HepG2 (cell line): Measurements from ENCODE around the gene TBC1D22A. TPM values are rescaled to one million over a fixed set of nuclear protein-coding genes. Genes with fewer than 3 reads are reported as not detected.

Experiments
- ATAC-seq: fragments of 200-7000 bp; cut with Tn5 transposase; 3 replicates; pipeline ENCODE4 v1.9.1; 2020; ENCODE audit warnings: mild to moderate bottlenecking, moderate library complexity
- BruUV-seq: library from RNA; stranded (reverse); fragments of 400-500 nt; replicated peaks from 2 replicates; lab custom pipeline; 2021; lab: Mats Ljungman, UMichigan
- CTCF ChIA-PET: fragments of 300-600 bp; formaldehyde crosslinking; extraction: SDS; loops from one replicate; lab custom pipeline; 2021; ENCODE audit warnings: low total read pairs, inconsistent platforms, low intra/inter-chr PET ratio; lab: Yijun Ruan, JAX
- POLR2A ChIA-PET: fragments of 350-600 bp; sonication (Branson Sonifier 250); formaldehyde crosslinking; loops from one replicate; lab custom pipeline; 2020; ENCODE audit warnings: antibody characterized with exemption, inconsistent platforms; lab: Yijun Ruan, JAX
- DNase-seq: peaks from one replicate; pipeline ENCODE4 v3.0.0-alpha.2; 2015; ENCODE audit warnings: low spot score
- FAIRE-seq: peaks from 3 replicates; lab custom pipeline; 2011; peaks lifted over from hg19 to GRCh38; lab: Jason Lieb, UNC
- H2AFZ ChIP-seq: one replicate; pipeline ENCODE4 v1.6.1; 2011; ENCODE audit warnings: low read length, inconsistent platforms
- H3K27ac ChIP-seq: fragments of 300-600 bp; 3 replicates; pipeline ENCODE4 v1.8.0; 2011; ENCODE audit warnings: mixed run types, mild to moderate bottlenecking, mixed read lengths, low read length, inconsistent platforms; ENCODE audit not compliant: insufficient read depth; ENCODE audit errors: extremely low read length
- H3K27me3 ChIP-seq, 2 experiments: fragments of 200-600 bp in 1 of 2; 2 replicates in 1 of 2; 3 replicates in 1 of 2; pipeline versions ENCODE4 v1.6.0 to v1.8.0; 2011; ENCODE audit warnings: low read length in 2 of 2, mild to moderate bottlenecking in 2 of 2, moderate library complexity in 2 of 2, inconsistent platforms in 1 of 2; ENCODE audit not compliant: insufficient read depth in 2 of 2, control insufficient read depth in 1 of 2
- H3K36me3 ChIP-seq, 2 experiments: fragments of 200-600 bp in 1 of 2; replicated peaks in 1 of 2; 2 replicates in 1 of 2; 3 replicates in 1 of 2; pipeline versions ENCODE4 v1.5.1 to v1.8.0; 2011; ENCODE audit warnings: low read length in 2 of 2, inconsistent platforms in 1 of 2; ENCODE audit not compliant: insufficient read depth in 2 of 2, control insufficient read depth in 1 of 2
- H3K4me1 ChIP-seq: 2 replicates; pipeline ENCODE4 v1.5.1; 2012; ENCODE audit warnings: low read length, inconsistent platforms; ENCODE audit not compliant: insufficient read depth
- H3K4me2 ChIP-seq: 2 replicates; pipeline ENCODE4 v1.6.0; 2011; ENCODE audit warnings: low read depth, low read length, inconsistent platforms
- H3K4me3 ChIP-seq, 3 experiments: fragments of 200-600 bp in 1 of 3; sonication (generic), shearing (Covaris generic) in 1 of 3; replicated peaks in 1 of 3; 2 replicates each; pipeline ENCODE4 v1.5.1; 2011 to 2016; ENCODE audit warnings: low read length in 3 of 3, inconsistent platforms in 2 of 3, low read depth in 2 of 3, mild to moderate bottlenecking in 2 of 3, control low read depth in 1 of 3, mixed read lengths in 1 of 3; ENCODE audit not compliant: insufficient read depth in 1 of 3
- H3K79me2 ChIP-seq: one replicate; pipeline ENCODE4 v1.6.1; 2011; ENCODE audit warnings: low read length, inconsistent platforms; ENCODE audit not compliant: insufficient read depth
- H3K9ac ChIP-seq: 2 replicates; pipeline ENCODE4 v1.6.0; 2011; ENCODE audit warnings: mild to moderate bottlenecking, low read depth, low read length, inconsistent platforms; ENCODE audit not compliant: insufficient read depth
- H3K9me3 ChIP-seq: 2 replicates; pipeline ENCODE4 v1.5.1; 2012; ENCODE audit warnings: mild to moderate bottlenecking, low read length
- H4K20me1 ChIP-seq: 2 replicates; pipeline ENCODE4 v1.6.0; 2011; ENCODE audit warnings: inconsistent platforms, mild to moderate bottlenecking, low read length, moderate library complexity; ENCODE audit not compliant: insufficient read depth
- AGO1 ChIP-seq: fragments of 200-400 bp; formaldehyde crosslinking; IDR thresholded peaks from 2 replicates; pipeline ENCODE4 v1.6.1; 2017; ENCODE audit warnings: mild to moderate bottlenecking, low read depth, low read length, moderate library complexity; ENCODE audit not compliant: poor library complexity, severe bottlenecking
- CSRNP2 ChIP-seq: sonication (generic); formaldehyde crosslinking; conservative IDR thresholded peaks from 2 replicates; pipeline ENCODE4 v1.8.0; 2022; ENCODE audit warnings: low read depth, missing genetic modification reagents
- GABPA ChIP-seq, 2 experiments: IDR thresholded peaks; 2 replicates each; pipeline ENCODE4 v1.6.1; 2011 to 2016; ENCODE audit warnings: low read depth in 2 of 2, low read length in 1 of 2, missing biosample characterization in 1 of 2, missing genetic modification characterization in 1 of 2
- GMEB1 ChIP-seq: sonication (generic); formaldehyde crosslinking; IDR thresholded peaks from 2 replicates; pipeline ENCODE4 v1.5.1; 2020; ENCODE audit warnings: missing genetic modification reagents, mild to moderate bottlenecking, borderline replicate concordance
- RAD51 ChIP-seq: fragments of 450-650 bp; IDR thresholded peaks from 2 replicates; pipeline ENCODE4 v1.6.1; 2016; ENCODE audit warnings: borderline replicate concordance
- SMAD9 ChIP-seq: sonication (generic); formaldehyde crosslinking; IDR thresholded peaks from 2 replicates; pipeline ENCODE4 v1.5.1; 2020; ENCODE audit warnings: mild to moderate bottlenecking, missing genetic modification reagents
- XBP1 ChIP-seq: sonication (generic); formaldehyde crosslinking; IDR thresholded peaks from 2 replicates; pipeline ENCODE4 v1.5.0; 2020; ENCODE audit warnings: missing genetic modification reagents
- ZBTB39 ChIP-seq: sonication (generic); formaldehyde crosslinking; IDR thresholded peaks from 2 replicates; pipeline ENCODE4 v1.5.0; 2020; ENCODE audit warnings: missing genetic modification reagents
- ZNF318 ChIP-seq: sonication (generic); formaldehyde crosslinking; IDR thresholded peaks from 2 replicates; pipeline ENCODE4 v1.4.0; 2020; ENCODE audit warnings: mild to moderate bottlenecking, missing genetic modification reagents
- WGBS: methylation state at CpG from one replicate; pipeline ENCODE4 v1.1.6; 2017; ENCODE audit warnings: low lambda C conversion rate; 5-methylcytosine and 5-hydroxymethylcytosine counted together
- in situ Hi-C: cut with HindIII; loops from 2 replicates; pipeline ENCODE4 v1.10.0; 2017; ENCODE audit warnings: low pct_unique_long_range_greater_than_20kb; ENCODE audit not compliant: extremely low pct_ligation_motif_present
- intact Hi-C: fragments of 100-400 bp; cut with micrococcal nuclease; formaldehyde crosslinking; loops from one replicate; pipeline ENCODE4 v1.10.0; 2022; ENCODE audit not compliant: unreplicated experiment
- polyA plus RNA-seq, 8 experiments: library from polyadenylated mRNA; depleted of rRNA in 3 of 8; stranded (reverse) in 7 of 8; unstranded in 1 of 8; fragments of >200 nt; fragmentation: Illumina TruSeq in 4 of 8; extraction: Trizol in 4 of 8; gene quantifications; 2 replicates each; pipeline versions ENCODE4 v1.2.1 to v1.2.3, GENCODE V29; 2011 to 2016; ENCODE audit warnings: low read depth in 4 of 8, missing spikeins in 1 of 8, mixed read lengths in 1 of 8; ENCODE audit not compliant: insufficient read depth in 1 of 8
- total RNA-seq, 5 experiments: library from RNA; depleted of rRNA; stranded (reverse); fragments of >200 nt; fragmentation: Illumina TruSeq; extraction: Trizol; gene quantifications; 2 replicates each; pipeline ENCODE4 v1.2.3, GENCODE V29; 2016; ENCODE audit warnings: low read depth in 1 of 5

Gene TBC1D22A
- total and polyA plus RNA-seq, 2 of the 13 experiments (the other 11 are each of a cell fraction or from before 2014, with no cell fraction given), result 17.3 to 18.0 TPM

GRCh38 chr22:47145883-47146282 lies 383.4 kb downstream of the TBC1D22A start (continued):
- no peak for TF ChIP-seq GABPA (IDR thresholded peaks at IDR 0.05; ENCODE audit: low read depth, low read length)
- TF ChIP-seq GABPA (CRISPR knock-in tag; IDR thresholded peaks at IDR 0.05; ENCODE audit: low read depth), result no peak
- TF ChIP-seq GMEB1 (CRISPR knock-in tag), result no peak
- TF ChIP-seq CSRNP2, result no peak
- no peak for TF ChIP-seq AGO1
- TF ChIP-seq SMAD9, result no peak
- TF ChIP-seq XBP1, result no peak
- no peak for TF ChIP-seq RAD51
- TF ChIP-seq, all 625 proteins: peak for 0

- H3K36me3 ChIP-seq, result no peaks in the 10 kb centered on the region
- no peaks in the 10 kb centered on the region for H3K9me3 ChIP-seq
- no peak overlapping the region for H3K27ac ChIP-seq
- H3K27me3 ChIP-seq, result no peaks in the 10 kb centered on the region
- ATAC-seq (no peak), FAIRE-seq (no peak), DNase-seq (no peak)
- WGBS, result 97% methylated on average over 10 of the region's 11 CpGs
- no peaks in the 10 kb centered on the region for H3K4me1 ChIP-seq
- H4K20me1 ChIP-seq, result 0 out of 2 replicates have a peak, but pooled peaks cover 2% of the 10 kb centered on the region
- in situ Hi-C loops (no loop called here), intact Hi-C loops (no loop called here)
- BruUV-seq, result no TSS peak
- no peak overlapping the region for H2AFZ ChIP-seq
- no peak overlapping the region for H3K9ac ChIP-seq
- H3K4me2 ChIP-seq, result no peak overlapping the region
- no peaks in the 10 kb centered on the region for H3K79me2 ChIP-seq
- POLR2A ChIA-PET, result no interaction called here
- CTCF ChIA-PET, result no interaction called here
- no peak overlapping the region for H3K4me3 ChIP-seq
- no peak for TF ChIP-seq ZNF318 (CRISPR knock-in tag)
- no peak for TF ChIP-seq ZBTB39 (CRISPR knock-in tag)
Observed at GRCh38 chr22:47146391-47146790, 383.9 kb downstream of the TBC1D22A start.
